Activated T-helper 1 cell treated with anti-CD3 and anti-CD28 coated beads, Interleukin-2, amount 50 U/mL, for 16 hours (primary cell): ENCODE results near the gene TNXB.
A peak's percentile ranks its signal among the peaks of the same experiment; 100 is the strongest.
"Not testable (repeated sequence)": the region's sequence is repeated elsewhere in the genome, so short reads cannot be mapped to it uniquely, and the experiment has no call there.

Source experiments
- DNase-seq, 2 donors: peaks; one replicate each; pipeline ENCODE4 v3.0.0-alpha.2; 2020; ENCODE audit warnings: low read depth in 1 of 2, low spot score in 1 of 2

Gene TNXB

GRCh38 chr6:32067521-32067920 lies 41.6 kb downstream of the TNXB start:
- not testable (repeated sequence) for DNase-seq

- no peak for DNase-seq
Measured at GRCh38 chr6:32064706-32065105, 44.4 kb downstream of the TNXB start.

DNA sequence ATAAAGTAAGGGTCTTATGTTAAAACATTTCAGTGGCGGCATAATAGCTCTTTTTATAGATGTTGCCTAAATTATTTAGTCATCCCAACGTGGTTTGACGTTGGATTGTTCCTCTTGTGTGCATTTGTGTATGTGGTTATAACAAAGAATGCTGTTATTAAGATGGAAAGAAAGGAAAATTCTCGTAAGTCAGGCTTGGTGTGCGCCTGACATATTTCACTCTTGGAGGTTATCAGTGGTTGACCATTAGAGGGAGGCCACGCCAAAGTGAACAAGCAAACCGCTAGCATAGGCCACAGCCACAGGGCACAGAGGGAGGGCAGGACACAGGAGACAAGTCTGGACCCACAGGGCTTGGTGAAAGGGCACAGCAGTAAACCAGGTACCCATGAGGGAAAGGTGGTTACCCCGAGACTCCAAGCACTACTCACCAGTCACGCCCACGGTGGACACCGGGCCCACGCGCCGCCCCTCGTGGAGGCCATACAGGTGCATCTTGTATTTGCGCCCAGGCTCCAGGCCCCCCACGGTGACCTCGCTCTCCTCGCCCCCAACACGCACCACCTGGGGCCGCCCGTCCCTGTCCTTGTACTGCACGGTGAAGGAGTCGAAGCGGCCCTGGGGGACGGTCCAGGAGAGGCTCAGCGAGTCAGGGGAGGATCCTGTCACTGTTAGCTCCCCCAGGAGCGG lies 48.0 kb downstream of the TNXB start:
- no peak for DNase-seq

- DNase-seq = no peak
Measured at GRCh38 chr6:32058511-32058963, 50.6 kb downstream of the TNXB start.

DNA sequence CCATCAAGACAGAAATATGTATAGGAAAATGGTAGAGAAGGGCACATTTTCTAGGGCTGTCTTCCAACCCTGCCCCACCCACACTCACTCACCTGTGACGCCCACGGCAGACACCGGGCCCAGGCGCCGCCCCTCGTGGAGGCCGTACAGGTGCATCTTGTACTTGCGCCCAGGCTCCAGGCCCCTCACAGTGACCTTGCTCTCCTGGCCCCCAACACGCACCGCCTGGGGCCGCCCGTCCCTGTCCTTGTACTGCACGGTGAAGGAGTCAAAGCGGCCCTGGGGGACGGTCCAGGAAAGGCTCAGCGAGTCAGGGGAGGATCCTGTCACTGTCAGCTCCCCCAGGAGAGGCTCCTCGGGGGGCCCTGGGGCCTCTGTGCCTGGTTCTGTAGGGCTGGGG lies 51.2 kb downstream of the TNXB start:
- no peak for DNase-seq

DNA sequence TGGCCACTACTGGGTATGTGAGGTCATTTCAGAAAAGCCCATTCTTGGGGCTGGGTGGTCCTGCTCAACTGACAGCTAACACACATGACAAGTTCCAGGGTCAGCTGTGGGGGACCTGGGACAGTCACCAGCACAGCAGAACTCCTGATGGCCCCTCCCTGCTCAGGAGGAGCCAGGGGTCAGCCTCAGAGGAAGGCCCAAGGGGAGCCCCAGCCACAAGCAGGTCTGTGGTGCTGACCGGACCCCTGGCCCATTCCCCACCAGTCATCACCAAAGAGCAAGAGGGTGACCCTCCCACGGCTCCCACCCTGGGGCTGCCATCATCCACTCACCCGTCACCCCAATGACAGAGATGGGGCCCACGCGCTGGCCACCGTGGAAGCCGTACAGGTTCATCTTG lies 52.9 kb downstream of the TNXB start:
- DNase-seq = no peak

DNA sequence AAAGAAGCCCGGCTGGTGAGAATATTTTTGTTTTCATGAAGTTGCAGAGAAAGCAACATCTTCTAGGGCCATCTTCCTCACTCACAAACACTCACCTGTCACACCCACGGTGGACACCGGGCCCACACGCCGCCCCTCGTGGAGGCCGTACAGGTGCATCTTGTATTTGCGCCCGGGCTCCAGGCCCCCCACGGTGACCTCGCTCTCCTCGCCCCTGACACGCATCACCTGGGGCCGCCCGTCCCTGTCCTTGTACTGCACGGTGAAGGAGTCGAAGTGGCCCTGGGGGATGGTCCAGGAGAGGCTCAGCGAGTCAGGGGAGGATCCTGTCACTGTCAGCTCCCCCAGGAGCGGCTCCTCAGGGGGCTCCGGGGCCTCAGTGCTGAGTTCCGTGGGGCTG lies 53.4 kb downstream of the TNXB start:
- DNase-seq = not testable (repeated sequence)

DNA sequence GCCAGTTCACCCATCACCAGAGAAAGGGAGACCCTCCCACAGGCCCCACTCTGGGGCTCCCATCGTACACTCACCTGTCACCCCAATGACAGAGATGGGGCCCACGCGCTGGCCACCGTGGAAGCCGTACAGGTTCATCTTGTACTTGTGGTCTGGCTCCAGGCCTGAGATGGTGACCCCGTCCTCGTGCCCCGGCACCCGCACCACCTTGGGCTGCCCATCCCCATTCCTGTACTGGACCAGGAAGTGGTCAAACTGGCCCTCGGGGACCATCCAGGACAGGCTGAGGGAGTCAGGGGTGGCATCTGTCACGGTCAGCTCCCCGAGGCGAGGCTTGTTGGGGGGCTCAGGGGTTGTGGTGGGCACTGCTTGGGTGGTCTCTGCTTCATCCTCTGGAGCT lies 55.8 kb downstream of the TNXB start:
- not testable (repeated sequence) for DNase-seq

GRCh38 chr6:32052626-32053025 lies 56.5 kb downstream of the TNXB start:
- DNase-seq = not testable (repeated sequence)

DNA sequence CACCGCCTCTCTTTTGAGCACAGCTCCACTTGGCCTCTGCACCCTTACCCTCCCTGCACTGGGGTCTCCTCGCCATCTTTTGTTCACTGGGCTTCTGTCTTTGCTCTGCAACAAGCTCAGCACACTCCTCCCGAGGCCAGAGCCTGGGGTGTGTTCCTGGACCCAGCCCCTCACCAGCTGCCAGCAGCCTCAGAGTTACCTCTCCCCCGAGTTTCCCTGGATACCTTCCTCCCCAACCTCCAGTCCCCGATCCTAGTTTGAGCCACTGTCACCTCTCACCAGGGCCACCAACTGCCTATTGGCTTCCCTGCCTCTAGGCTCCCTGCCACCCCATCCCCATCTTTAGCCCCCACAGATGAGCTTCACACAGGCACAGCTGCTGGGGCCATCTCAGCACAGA lies 58.6 kb downstream of the TNXB start:
- no peak for DNase-seq

- DNase-seq = not testable (repeated sequence)
Measured at GRCh38 chr6:32049736-32050135, 59.4 kb downstream of the TNXB start.

DNA sequence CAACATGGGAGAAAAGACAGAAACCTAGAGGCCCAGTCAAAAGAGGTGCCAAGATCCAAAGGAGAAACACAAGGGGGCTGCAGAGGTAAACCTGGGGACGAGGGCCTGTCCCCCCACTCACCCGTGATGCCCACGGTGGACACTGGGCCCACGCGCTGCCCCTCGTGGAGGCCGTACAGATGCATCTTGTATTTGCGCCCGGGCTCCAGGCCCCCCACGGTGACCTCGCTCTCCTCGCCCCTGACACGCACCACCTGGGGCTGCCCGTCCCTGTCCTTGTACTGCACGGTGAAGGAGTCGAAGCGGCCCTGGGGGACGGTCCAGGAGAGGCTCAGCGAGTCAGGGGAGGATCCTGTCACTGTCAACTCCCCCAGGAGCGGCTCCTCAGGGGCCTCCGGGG lies 60.0 kb downstream of the TNXB start:
- DNase-seq = not testable (repeated sequence)

GRCh38 chr6:32047855-32048766 lies 61.0 kb downstream of the TNXB start:
- peak; percentile 44 to 48 for DNase-seq

GRCh38 chr6:32047539-32047854 lies 61.6 kb downstream of the TNXB start:
- no peak for DNase-seq

DNA sequence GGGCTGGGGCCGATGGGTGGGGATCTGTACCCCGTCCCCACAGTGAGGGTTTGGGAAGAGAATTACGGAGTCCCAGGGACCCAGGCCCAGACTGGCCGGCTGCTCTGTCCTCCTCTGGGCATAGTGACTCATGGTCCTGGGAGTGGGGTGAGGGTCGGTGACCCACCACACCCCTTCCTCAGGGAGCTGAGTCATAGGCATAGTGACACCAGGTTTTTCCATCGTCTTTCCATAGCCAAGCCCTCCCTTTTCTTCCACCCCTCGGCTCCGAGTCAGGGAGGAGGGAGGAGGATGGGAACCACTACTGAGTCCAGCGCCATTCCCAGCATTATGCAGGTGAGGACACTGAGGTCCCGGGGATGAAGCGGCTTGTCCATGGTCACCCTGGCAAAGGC lies 62.1 kb downstream of the TNXB start:
- DNase-seq = no peak

DNA sequence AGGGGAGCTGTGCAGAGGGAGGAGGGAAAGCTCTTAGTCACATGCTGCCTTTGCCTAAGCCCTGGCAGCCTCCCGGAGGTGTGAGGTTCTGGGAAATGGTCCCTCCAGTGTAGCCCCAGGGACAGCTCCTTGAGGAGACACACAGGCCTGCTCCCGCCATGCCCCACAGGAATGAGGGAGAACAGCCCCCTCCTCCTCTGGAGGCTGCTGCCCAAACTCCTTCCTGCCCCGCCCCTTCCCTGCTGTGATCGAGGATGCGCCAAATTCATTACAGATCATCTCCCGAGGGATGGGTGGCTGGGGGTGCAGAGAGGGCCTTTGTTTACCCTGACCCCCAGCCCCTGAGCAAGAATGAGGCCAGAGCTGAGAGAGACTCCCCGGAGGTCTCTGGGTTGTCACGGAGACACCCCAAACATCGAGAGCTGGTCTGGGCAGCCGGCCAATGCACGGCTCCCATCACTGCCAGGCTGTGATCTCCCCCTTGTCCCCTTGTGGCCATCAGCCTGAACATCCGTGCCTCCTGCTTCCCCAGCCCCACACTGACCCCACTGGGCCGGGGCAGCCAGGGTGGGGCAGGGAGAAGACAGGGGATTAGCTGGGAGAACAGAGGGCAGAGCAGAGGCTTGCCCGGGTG lies 62.6 kb downstream of the TNXB start:
- DNase-seq = no peak

DNA sequence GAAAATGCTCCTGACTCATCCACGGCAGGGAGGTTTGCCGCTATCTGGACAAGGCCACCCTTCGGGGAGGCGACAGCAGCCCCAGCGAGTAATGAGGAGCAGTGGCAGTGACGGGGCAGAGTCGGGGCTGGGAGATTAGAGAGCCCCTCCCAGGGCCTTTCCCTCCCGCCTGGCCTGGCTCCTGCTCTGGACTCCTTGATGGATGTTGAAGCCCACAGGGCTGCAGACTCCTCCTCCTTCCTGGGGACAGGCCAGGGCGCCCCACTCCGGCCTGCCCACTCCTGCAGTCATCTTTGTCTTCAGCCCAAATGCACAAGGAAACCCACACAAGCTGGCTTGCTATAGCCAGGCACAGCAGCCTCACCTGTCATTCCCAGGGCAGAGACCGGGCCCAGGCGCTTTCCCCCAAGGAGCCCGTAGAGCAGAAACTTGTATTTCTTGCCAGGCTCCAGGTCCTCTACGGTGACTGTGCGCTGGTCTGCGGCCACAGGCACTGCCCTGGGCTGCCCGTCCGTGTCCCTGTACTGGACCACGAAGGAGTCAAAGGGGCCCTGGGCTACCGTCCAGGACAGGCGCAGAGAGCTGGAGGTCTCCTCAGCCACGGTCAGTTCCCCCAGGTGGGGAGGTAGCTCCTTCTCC lies 63.2 kb downstream of the TNXB start:
- no peak for DNase-seq

DNA sequence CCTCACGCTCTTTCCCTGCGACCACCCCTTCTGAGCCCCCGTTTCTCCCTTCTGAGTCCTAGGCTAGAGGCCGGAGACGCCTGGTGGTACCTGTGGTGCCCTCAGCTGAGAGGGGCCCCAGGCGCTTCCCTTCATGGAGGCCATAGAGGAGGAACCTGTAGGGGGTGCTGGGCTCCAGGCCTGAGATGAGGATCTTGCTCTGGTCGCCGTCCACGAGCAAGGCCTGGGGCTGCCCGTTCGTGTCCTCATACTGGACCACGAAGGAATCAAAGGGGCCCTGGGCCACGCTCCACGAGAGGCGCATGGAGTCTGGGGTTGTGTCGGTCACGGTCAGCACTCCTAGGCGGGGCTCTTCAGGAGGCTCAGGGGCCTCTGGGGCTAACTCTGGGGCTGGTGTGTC lies 64.2 kb downstream of the TNXB start:
- DNase-seq = not testable (repeated sequence)

DNA sequence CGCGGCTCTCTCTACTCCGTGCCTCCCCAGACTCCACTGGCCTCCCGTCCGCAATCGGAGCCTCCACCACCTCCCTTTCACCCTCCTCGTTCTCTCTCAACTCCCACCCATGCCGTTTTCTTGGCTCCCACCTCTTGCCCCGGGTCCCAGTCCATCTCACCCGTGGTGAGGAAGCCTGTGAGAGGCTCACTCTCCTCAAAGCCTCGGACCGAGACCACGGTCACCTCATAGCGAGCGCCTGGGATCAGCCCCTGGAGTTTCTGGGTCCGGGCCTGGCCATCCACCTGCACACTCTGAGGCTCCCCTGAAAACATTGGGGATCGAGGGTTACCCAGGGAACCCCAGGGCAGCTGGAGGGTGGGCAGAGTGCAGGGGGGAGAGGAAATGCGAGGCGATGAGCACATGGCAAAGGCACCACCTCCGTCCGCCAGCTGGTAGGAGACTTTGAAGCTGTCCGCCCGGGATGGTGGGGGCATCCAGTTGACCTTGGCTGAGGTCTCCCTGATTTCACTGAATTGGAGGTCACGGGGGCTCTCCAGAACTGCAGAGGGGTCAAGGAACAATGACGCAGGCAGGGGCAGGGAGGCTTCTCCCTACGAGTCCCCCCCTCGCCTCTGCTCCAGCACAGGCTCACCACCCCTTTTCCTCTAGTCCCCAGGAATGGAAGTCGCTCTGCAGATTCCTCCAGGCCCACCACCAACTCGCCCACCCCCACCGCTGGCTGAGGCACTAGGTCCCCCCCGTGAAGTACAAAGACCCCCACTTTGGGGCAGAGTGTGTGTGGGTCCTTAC lies 65.4 kb downstream of the TNXB start:
- DNase-seq = not testable (repeated sequence)

DNA sequence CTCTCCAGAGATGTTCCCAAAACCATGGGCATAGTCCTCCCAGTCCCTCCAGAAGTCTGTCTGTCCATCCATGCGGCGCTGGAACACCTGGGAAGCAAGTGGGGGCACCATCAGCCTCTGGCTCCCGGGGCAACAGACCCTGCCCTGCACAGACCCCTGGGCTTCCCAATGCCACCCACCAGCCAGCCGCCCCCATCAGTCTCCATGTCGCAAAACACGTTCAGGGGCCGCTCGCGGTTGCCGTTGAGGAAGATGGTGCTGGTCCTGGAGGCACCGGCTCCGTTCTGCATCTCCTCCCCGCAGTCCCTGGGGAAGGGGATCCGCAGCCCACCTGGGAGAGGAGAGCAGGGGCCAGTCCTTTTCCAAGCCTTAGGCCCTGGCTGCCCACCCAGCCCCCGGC lies 66.9 kb downstream of the TNXB start:
- not testable (repeated sequence) for DNase-seq

DNA sequence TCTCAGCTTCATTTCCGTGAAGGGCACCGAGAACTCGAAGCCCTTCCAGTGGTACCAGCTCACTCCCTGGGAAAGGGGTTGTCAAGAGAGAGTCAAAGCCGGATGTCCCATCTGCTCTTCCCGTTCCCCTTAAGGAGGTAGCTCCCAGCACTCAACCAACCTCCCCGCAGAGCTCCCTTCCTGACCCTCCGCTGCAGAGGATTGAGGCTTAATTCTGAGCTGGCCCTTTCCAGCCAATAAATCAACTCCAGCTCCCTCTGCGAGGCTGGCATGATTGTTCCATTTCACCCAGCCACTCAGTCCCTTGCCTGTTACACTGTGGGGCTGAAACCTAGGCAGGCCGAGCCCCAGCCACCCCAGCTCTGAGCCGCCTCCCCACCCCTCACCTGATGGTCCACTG lies 67.8 kb downstream of the TNXB start:
- not testable (repeated sequence) for DNase-seq
